ENCODE results near the gene MRTFA.

MRTFA gene

DNA sequence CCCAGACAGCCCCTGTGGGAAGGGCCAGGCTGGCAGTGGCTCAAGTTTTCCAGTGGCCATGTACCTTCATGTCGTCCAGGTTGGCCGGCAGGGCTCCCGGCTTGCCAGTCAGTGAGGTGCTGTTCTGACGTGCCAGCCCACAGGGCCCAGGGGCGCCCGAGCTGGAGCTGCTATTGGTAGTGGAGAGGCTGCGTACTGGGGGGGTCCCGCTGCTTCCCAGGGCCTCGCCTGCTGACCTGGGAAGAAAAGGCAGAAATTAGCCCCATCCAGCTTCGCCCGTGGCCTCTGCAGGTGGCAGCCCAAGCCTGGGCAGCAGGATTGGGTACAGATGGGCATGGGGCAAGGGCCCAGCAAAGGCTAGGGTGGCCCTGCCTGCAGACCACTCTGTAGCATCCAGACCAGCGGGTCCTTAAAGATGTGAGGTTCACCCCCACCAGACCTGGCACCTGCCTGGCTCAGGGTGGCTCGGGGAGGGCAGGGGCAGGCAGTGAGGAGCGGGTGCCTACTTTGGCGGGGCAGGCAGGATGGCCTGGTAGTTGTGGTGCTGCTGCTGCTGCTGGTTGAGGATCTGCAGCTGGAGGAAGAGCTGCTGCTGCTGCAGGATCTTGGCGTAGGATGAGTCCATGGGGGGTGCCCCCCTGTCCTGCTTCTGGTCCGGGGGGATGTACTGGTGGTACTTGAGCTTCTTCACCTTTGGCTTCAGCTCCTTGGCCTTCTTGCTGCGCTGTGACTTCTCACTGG is 216.0 kb downstream of the MRTFA start:
- in situ Hi-C loops (cut with HindIII; ENCODE audit: low pct_ligation_motif_present, low sequenced_read_pairs), result no loop called here
- Histone ChIP-seq H3K27ac (no peak overlapping the region), H3K36me3 (replicated peaks) (peaks cover 85% of the 10 kb centered on the region), H3K4me3 (ENCODE audit: low read depth, low read length) (no peak overlapping the region), H3K27me3 (replicated peaks) (no peaks in the 10 kb centered on the region)
- TF ChIP-seq, protein P1, sequence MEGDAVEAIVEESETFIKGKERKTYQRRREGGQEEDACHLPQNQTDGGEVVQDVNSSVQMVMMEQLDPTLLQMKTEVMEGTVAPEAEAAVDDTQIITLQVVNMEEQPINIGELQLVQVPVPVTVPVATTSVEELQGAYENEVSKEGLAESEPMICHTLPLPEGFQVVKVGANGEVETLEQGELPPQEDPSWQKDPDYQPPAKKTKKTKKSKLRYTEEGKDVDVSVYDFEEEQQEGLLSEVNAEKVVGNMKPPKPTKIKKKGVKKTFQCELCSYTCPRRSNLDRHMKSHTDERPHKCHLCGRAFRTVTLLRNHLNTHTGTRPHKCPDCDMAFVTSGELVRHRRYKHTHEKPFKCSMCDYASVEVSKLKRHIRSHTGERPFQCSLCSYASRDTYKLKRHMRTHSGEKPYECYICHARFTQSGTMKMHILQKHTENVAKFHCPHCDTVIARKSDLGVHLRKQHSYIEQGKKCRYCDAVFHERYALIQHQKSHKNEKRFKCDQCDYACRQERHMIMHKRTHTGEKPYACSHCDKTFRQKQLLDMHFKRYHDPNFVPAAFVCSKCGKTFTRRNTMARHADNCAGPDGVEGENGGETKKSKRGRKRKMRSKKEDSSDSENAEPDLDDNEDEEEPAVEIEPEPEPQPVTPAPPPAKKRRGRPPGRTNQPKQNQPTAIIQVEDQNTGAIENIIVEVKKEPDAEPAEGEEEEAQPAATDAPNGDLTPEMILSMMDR (IDR thresholded peaks at IDR 0.05; ENCODE audit: low read depth, low read length, missing control alignments), result no peak
- DNase-seq, result no peak

DNA sequence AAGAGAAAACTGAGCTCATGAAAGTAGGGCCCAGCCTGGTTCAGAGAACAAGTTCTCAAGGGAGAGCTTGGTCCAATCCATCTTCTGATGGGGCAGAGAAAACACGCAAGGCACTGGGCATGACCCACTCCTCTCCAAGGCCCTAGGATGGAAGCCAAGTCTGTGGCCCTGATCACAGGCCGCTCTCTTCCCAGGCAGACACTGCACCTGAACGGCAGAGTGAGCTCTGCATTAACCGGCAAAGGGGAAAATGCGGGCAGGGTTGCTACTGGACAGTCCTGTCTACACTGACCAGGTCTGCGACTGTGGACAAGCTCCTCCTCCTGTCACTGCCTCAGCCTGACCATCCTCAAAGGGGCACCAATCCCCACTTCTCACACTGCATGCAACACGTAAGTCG is 216.8 kb downstream of the MRTFA start:
- Histone ChIP-seq H3K36me3 (replicated peaks) (peaks cover 77% of the 10 kb centered on the region), H3K27me3 (replicated peaks) (no peaks in the 10 kb centered on the region), H3K27ac (no peak overlapping the region), H3K4me3 (ENCODE audit: low read depth, low read length) (no peak overlapping the region)
- in situ Hi-C loops (cut with HindIII; ENCODE audit: low pct_ligation_motif_present, low sequenced_read_pairs), result no loop called here
- TF ChIP-seq, protein P1 (IDR thresholded peaks at IDR 0.05; ENCODE audit: low read depth, low read length, missing control alignments), result no peak
- no peak for DNase-seq

DNA sequence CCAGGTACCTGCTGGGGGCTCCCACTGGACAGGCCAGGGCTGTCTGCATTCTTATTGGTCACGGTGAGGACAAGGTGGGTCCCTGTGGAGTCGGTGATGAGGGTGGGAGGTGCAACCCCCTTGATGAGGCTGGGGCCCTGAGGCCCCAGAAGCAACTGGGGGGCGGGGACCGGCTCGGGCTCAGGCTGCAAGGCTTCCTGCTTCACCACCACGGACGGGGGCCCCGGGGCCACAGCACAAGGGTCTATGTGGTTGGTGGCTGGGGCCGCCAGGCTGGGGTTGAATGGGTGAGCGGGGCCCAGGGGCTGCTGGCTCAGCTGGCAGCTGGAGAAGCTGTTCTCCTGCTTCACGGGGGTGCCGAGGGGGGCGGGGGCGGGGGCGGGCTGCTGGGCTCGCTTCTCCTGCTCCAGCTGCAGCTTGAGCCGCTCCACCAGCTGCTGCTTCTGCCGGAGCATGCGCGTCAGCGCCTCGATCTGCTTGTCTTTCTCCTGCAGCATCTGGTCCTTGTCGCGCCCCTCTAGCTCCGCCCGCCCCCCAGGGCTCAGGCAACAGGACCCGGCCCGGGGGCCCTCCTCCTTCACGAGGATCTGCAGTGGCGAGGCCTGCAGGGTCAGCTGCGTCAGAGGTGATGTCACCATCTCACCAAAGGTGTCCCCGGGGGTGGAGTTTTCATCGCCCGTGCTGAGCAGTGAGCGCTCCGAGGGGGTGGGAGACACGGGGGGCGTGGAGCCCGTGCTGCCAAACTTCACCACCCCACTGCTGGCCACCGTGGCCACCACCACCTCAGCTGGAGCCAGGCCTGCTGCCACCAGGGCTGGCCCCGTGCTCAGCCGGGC is 217.9 kb downstream of the MRTFA start:
- no peak overlapping the region for H3K4me3 ChIP-seq (ENCODE audit: low read depth, low read length)
- H3K36me3 ChIP-seq (replicated peaks), result peaks cover 73% of the 10 kb centered on the region
- no peak overlapping the region for H3K27ac ChIP-seq
- DNase-seq, result no peak
- no peaks in the 10 kb centered on the region for H3K27me3 ChIP-seq (replicated peaks)
- TF ChIP-seq, protein P1 (IDR thresholded peaks at IDR 0.05; ENCODE audit: low read depth, low read length, missing control alignments), result no peak
- in situ Hi-C loops (cut with HindIII; ENCODE audit: low pct_ligation_motif_present, low sequenced_read_pairs), result no loop called here

DNA sequence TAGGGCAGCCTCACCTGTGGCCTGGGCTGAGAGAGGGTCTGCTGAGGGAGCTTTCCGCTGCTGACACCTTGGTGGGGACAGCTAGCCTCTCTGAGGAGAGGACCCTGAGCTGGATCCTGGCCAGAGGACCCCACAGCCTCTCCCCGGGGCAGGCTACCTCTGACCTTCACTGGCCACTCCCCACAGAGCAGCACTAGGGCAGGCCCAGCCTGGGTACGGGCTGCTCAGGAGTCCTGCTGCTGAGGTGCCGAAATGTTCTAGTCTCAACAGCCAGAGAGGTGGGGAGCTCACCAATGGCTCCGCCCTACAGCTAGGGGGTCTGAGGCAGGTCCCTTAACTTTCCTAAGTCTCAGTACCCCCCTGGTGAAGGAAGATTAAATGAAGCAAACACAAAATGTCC is 218.6 kb downstream of the MRTFA start:
- H3K27ac ChIP-seq, result no peak overlapping the region
- H3K36me3 ChIP-seq (replicated peaks), result peaks cover 68% of the 10 kb centered on the region
- H3K4me3 ChIP-seq (ENCODE audit: low read depth, low read length), result no peak overlapping the region
- no peaks in the 10 kb centered on the region for H3K27me3 ChIP-seq (replicated peaks)
- in situ Hi-C loops (cut with HindIII; ENCODE audit: low pct_ligation_motif_present, low sequenced_read_pairs), result no loop called here
- TF ChIP-seq, protein P1 (IDR thresholded peaks at IDR 0.05; ENCODE audit: low read depth, low read length, missing control alignments), result no peak
- no peak for DNase-seq

DNA sequence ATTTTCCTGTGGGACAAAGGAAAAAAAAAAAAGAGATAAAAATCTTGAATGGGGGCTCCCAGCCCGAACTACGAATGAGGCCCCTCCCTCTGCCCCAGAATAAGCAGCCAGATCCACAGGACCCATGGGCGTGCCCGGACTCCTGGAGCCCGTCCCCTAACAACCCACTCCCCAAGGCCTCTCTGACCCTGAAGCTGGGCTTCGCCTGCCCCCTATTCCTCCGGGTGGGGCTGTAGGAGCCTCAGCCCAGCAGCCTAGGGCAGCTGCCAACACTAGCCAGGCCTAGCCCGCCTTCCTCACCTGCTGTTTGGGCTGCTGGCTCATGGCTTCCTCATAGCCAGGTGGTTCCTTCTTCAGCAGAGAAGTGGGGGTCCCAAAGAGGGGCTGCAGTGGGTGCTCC is 219.5 kb downstream of the MRTFA start:
- TF ChIP-seq, protein P1 (IDR thresholded peaks at IDR 0.05; ENCODE audit: low read depth, low read length, missing control alignments), result no peak
- H3K36me3 ChIP-seq (replicated peaks), result peaks cover 68% of the 10 kb centered on the region
- no peak for DNase-seq
- H3K4me3 ChIP-seq (ENCODE audit: low read depth, low read length), result no peak overlapping the region
- no peaks in the 10 kb centered on the region for H3K27me3 ChIP-seq (replicated peaks)
- in situ Hi-C loops (cut with HindIII; ENCODE audit: low pct_ligation_motif_present, low sequenced_read_pairs), result no loop called here
- H3K27ac ChIP-seq, result no peak overlapping the region

Data from brain microvascular endothelial cell (primary cell).